H4 (cell line): Measurements from ENCODE around the gene AQP10. TPM values are rescaled to one million over a fixed set of nuclear protein-coding genes. Genes with fewer than 3 reads are reported as not detected.
"Not testable (repeated sequence)": the region's sequence is repeated elsewhere in the genome, so short reads cannot be mapped to it uniquely, and the experiment has no call there.

Source experiments
- DNase-seq: peaks from one replicate; pipeline ENCODE4 v3.0.0-alpha.2; 2015; ENCODE audit warnings: low spot score
- total RNA-seq: library from RNA; depleted of rRNA; stranded (reverse); fragments of >200 nt; shearing (Covaris generic); gene quantifications from 2 replicates; pipeline ENCODE4 v1.2.3, GENCODE V29; 2014

Gene AQP10
- total RNA-seq, 1 experiment from 2014 or later = not detected

GRCh38 chr1:154324241-154324640, 3.3 kb downstream of the AQP10 start:
- no peak for DNase-seq

GRCh38 chr1:154324669-154325582, 4.0 kb downstream of the AQP10 start, which contains the start of gene ATP8B2:
Gene ATP8B2 (plus strand): TSS chr1:154325525. CDS start chr1:154328142, 2,617 bp downstream.
- DNase-seq = peak; percentile 77

GRCh38 chr1:154325583-154326545, 5.0 kb downstream of the AQP10 start:
- DNase-seq = peak; percentile 85

GRCh38 chr1:154326546-154327465, 5.9 kb downstream of the AQP10 start:
- peak; percentile 37 for DNase-seq

GRCh38 chr1:154327466-154328317, 6.8 kb downstream of the AQP10 start:
- no peak for DNase-seq

GRCh38 chr1:154328318-154329151, 7.6 kb downstream of the AQP10 start:
- no peak for DNase-seq

- no peak for DNase-seq
These were observed 8.2 kb downstream of the AQP10 start for GRCh38 chr1:154329152-154329521.

- no peak for DNase-seq
These were observed 8.7 kb downstream of the AQP10 start for GRCh38 chr1:154329551-154330131.

- no peak for DNase-seq
These were observed 9.8 kb downstream of the AQP10 start for GRCh38 chr1:154330669-154331068.

GRCh38 chr1:154334079-154335024, 13.5 kb downstream of the AQP10 start:
- no peak for DNase-seq

GRCh38 chr1:154335025-154335714, 14.3 kb downstream of the AQP10 start:
- peak; percentile 59 for DNase-seq

- no peak for DNase-seq
These were observed 16.5 kb downstream of the AQP10 start for GRCh38 chr1:154337253-154337894.

- DNase-seq = no peak
These were observed 18.0 kb downstream of the AQP10 start for GRCh38 chr1:154338875-154339274.

- not testable (repeated sequence) for DNase-seq
These were observed 20.5 kb downstream of the AQP10 start for GRCh38 chr1:154341366-154341765.

- DNase-seq = no peak
These were observed 21.2 kb downstream of the AQP10 start for GRCh38 chr1:154342132-154342531.

- DNase-seq = no peak
These were observed 22.1 kb downstream of the AQP10 start for GRCh38 chr1:154342836-154343472.
